Nephron progenitor cell (in vitro differentiated cells): Measurements from ENCODE around the gene DNAJB1.

Experiments
- DNase-seq: peaks from one replicate; pipeline ENCODE4 v3.0.0; 2021
- H3K27ac Mint-ChIP-seq: 2 replicates; pipeline ENCODE4 v1.8.0; 2021; ENCODE audit warnings: mild to moderate bottlenecking, moderate library complexity, mixed read lengths
- H3K27me3 Mint-ChIP-seq: 2 replicates; pipeline ENCODE4 v1.8.0; 2021; ENCODE audit warnings: mild to moderate bottlenecking, low read depth, mixed read lengths; ENCODE audit not compliant: poor library complexity
- H3K36me3 Mint-ChIP-seq: 2 replicates; pipeline ENCODE4 v1.8.0; 2021; ENCODE audit warnings: low read depth, mixed read lengths
- H3K4me1 Mint-ChIP-seq: 2 replicates; pipeline ENCODE4 v1.8.0; 2021; ENCODE audit warnings: mixed read lengths
- H3K4me3 Mint-ChIP-seq: 2 replicates; pipeline ENCODE4 v1.8.0; 2021; ENCODE audit warnings: mild to moderate bottlenecking, moderate library complexity, mixed read lengths
- H3K9me3 Mint-ChIP-seq: 2 replicates; pipeline ENCODE4 v1.8.0; 2021; ENCODE audit warnings: mild to moderate bottlenecking, moderate library complexity, mixed read lengths
- CTCF ChIP-seq: fragments of 200-600 bp; sonication (generic); IDR thresholded peaks from 2 replicates; pipeline ENCODE4 v1.5.0; 2021; ENCODE audit warnings: antibody characterized with exemption

Gene DNAJB1

DNA sequence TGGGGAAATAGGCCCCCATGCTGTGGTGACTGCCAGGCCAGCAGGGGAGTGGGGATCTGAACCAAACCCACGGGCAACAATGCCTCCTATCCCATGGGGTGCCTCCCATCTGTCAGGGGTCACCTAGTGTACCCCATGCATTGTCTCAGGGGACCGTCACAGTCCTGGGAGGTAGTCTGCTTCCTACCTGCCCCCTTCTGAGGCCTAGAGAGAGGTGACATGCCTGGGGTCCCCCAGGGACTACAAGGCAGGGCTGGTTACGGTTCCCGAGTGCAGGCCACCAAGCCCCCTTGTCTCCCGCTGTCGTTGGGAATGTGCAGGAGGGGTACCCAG is 42.5 kb upstream of the DNAJB1 start:
- Mint-ChIP-seq H3K36me3 (peaks cover 8% of the 10 kb centered on the region), H3K27me3 (peaks cover 3% of the 10 kb centered on the region)
- no peak for TF ChIP-seq CTCF

GRCh38 chr19:14559916-14560775 is 41.9 kb upstream of the DNAJB1 start:
- no peak overlapping the region for H3K4me3 Mint-ChIP-seq
- DNase-seq = no peak
- peaks cover 8% of the 10 kb centered on the region for H3K36me3 Mint-ChIP-seq
- H3K27ac Mint-ChIP-seq = peak overlapping the region; percentile 96
- TF ChIP-seq CTCF = no peak
- no peaks in the 10 kb centered on the region for H3K9me3 Mint-ChIP-seq
- peaks cover 43% of the 10 kb centered on the region for H3K4me1 Mint-ChIP-seq
- H3K27me3 Mint-ChIP-seq = peaks cover 3% of the 10 kb centered on the region

More for the DNA sequence above, 42.5 kb upstream of the DNAJB1 start:
- Mint-ChIP-seq H3K9me3 (no peaks in the 10 kb centered on the region), H3K4me1 (peaks cover 43% of the 10 kb centered on the region), H3K4me3 (no peak overlapping the region), H3K27ac (peak overlapping the region; percentile 96)
- no peak for DNase-seq

GRCh38 chr19:14558370-14559066 is 40.3 kb upstream of the DNAJB1 start:
- Mint-ChIP-seq H3K27me3 (peaks cover 3% of the 10 kb centered on the region), H3K9me3 (no peaks in the 10 kb centered on the region), H3K36me3 (peaks cover 4% of the 10 kb centered on the region), H3K4me3 (no peak overlapping the region), H3K27ac (peak overlapping the region; percentile 51), H3K4me1 (peaks cover 55% of the 10 kb centered on the region)
- no peak for TF ChIP-seq CTCF
- no peak for DNase-seq

- Mint-ChIP-seq H3K9me3 (no peaks in the 10 kb centered on the region), H3K4me3 (no peak overlapping the region), H3K27ac (no peak overlapping the region), H3K27me3 (peaks cover 3% of the 10 kb centered on the region), H3K4me1 (peaks cover 71% of the 10 kb centered on the region), H3K36me3 (peaks cover 4% of the 10 kb centered on the region)
- DNase-seq = peak; percentile 82
- peak; percentile 97 for TF ChIP-seq CTCF
Observed at GRCh38 chr19:14556662-14557188, 38.5 kb upstream of the DNAJB1 start.

DNA sequence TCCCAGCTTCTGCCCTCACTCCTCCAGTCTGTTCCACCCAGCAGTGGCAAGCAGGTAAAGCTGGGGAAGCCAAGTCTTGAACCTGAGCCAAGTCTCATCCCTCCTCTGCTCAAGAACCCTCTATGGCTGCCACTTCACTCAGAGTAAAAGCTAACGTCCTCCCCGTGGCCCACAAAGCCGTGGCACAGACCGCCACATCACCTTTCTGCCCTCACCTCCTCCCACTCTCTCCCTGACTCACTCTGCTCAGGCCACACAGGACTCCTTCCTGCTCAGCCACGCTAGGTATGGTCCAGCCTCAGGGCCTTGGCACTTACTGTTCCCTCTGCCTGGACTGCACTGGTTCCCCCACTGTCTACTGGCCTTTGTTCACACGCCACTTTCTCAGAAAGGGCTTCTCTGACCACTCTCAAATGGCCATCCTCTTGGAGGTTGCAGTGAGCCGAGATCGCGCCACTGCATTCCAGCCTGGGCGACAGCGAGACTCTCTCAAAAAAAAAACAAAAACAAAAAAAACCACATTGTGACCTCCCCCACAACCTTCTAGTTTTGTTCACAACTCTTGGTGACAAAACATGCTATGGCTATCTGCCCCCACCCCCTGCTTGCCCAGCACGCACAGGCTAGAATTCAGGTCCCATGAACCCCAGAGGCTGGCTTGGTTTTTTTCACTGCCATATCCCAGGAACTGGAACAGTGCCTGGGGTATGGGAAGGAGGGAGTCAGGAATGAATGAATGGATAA is 37.9 kb upstream of the DNAJB1 start:
- H3K4me3 Mint-ChIP-seq = peak overlapping the region; percentile 18
- peaks cover 3% of the 10 kb centered on the region for H3K27me3 Mint-ChIP-seq
- DNase-seq = no peak
- peaks cover 4% of the 10 kb centered on the region for H3K36me3 Mint-ChIP-seq
- TF ChIP-seq CTCF = no peak
- no peaks in the 10 kb centered on the region for H3K9me3 Mint-ChIP-seq
- peaks cover 73% of the 10 kb centered on the region for H3K4me1 Mint-ChIP-seq
- peak overlapping the region; percentile 68 for H3K27ac Mint-ChIP-seq
